Heart left ventricle (tissue), 16 donors: ENCODE results near the gene UGCG. TPM values are rescaled to one million over a fixed set of nuclear protein-coding genes. Genes with fewer than 3 reads are reported as not detected.

Experiments used
- ATAC-seq, 4 donors: fragments of 200-7000 bp; cut with Tn5 transposase; one replicate each; pipeline ENCODE4 v1.9.1; 2020 to 2022; ENCODE audit warnings: moderate library complexity in 4 of 4, mild to moderate bottlenecking in 3 of 4, moderate number of reproducible peaks in 1 of 4
- DNase-seq, 5 donors: peaks; one replicate each; pipeline ENCODE4 v3.0.0-alpha.2; 2020
- H3K27ac ChIP-seq, 12 donors: fragments of 200-600 bp; sonication (generic) in 4 of 12; one replicate each; pipeline versions ENCODE4 v1.5.0 to v1.8.0; 2016 to 2022; ENCODE audit warnings: mild to moderate bottlenecking in 2 of 12
- H3K27me3 ChIP-seq, 9 donors: fragments of 200-600 bp; sonication (generic) in 2 of 9; one replicate each; pipeline versions ENCODE4 v1.5.1 to v1.8.0; 2016 to 2022; ENCODE audit warnings: mild to moderate bottlenecking in 3 of 9
- H3K36me3 ChIP-seq, 9 donors: fragments of 200-600 bp; sonication (generic) in 2 of 9; one replicate each; pipeline versions ENCODE4 v1.5.0 to v1.8.0; 2018 to 2022; ENCODE audit warnings: mild to moderate bottlenecking in 2 of 9
- H3K4me1 ChIP-seq, 12 donors: fragments of 200-600 bp; sonication (generic) in 4 of 12; one replicate each; pipeline versions ENCODE4 v1.5.0 to v1.8.0; 2016 to 2022; ENCODE audit warnings: mild to moderate bottlenecking in 3 of 12
- H3K4me3 ChIP-seq, 12 donors: fragments of 200-600 bp; sonication (generic) in 4 of 12; one replicate each; pipeline versions ENCODE4 v1.5.0 to v1.8.0; 2017 to 2022; ENCODE audit warnings: mild to moderate bottlenecking in 9 of 12, moderate library complexity in 4 of 12
- H3K9me3 ChIP-seq, 12 donors: fragments of 200-600 bp; sonication (generic) in 4 of 12; one replicate each; pipeline versions ENCODE4 v1.5.0 to v1.8.0; 2016 to 2022; ENCODE audit warnings: mild to moderate bottlenecking in 1 of 12
- CTCF ChIP-seq, 12 donors: fragments of 200-600 bp; sonication (generic) in 4 of 12; IDR thresholded peaks; one replicate each; pipeline versions ENCODE4 v1.5.0 to v1.8.0; 2018 to 2022; ENCODE audit warnings: antibody characterized with exemption in 12 of 12, mild to moderate bottlenecking in 5 of 12
- POLR2A ChIP-seq, 2 donors: fragments of 450-650 bp; IDR thresholded peaks; one replicate each; pipeline ENCODE4 v1.6.1; 2017; ENCODE audit warnings: antibody characterized with exemption in 2 of 2, mild to moderate bottlenecking in 2 of 2, moderate library complexity in 2 of 2
- WGBS, 4 donors: extraction: QIAGEN DNeasy Blood & Tissue Kit in 2 of 4; methylation state at CpG; one replicate each; pipeline versions ENCODE4 v1.1.5 to v1.1.7; 2013 to 2018; 5-methylcytosine and 5-hydroxymethylcytosine counted together
- intact Hi-C, 10 donors: fragments of 100-400 bp; cut with DNase I; formaldehyde crosslinking; loops; one replicate each; pipeline versions ENCODE4 v1.11.1 to v1.14.2; 2022
- polyA plus RNA-seq, 2 donors: library from polyadenylated mRNA; stranded (reverse); fragments of 200-250 nt; gene quantifications; one replicate each; pipeline ENCODE4 v1.2.3, GENCODE V29; 2013
- total RNA-seq, 9 donors: library from RNA; depleted of rRNA in 2 of 9; stranded (reverse); fragments of >200 nt in 2 of 9; fragmentation: NEBNext Ultra II Directional in 3 of 9; extraction: Animal tissue kit (Norgen Biotek cat#: 25700) in 3 of 9; gene quantifications; one replicate each; pipeline versions ENCODE4 v1.1.0 to v1.2.4, GENCODE V29; 2016 to 2023
- donor health status: ischemic (EF 13 %, LVEDD 7.1; RV severe dilation, severe dysfunction).
- donor health status: healthy with polysubstance abuse.
- donor health status: DM: no; HTN: yes; CAD: no.
- donor health status: DM: no; HTN: no; CAD: no.
- donor health status: ischemic (EF 25% LVEDD 6.9; RV normal size, moderate dysfunction).
- donor health status: ischemic (EF 25% LVEDD 5.7; RV mildly dilated, moderate dysfunction).
- donor health status: healthy.
- donor health status: DM: yes; HTN: yes; CAD: no.
- donor health status: ischemic (EF 35%, LVEDD 5.7; RV mildly dilated, moderate dysfunction).
- donor health status: nonischemic (EF 11% LVEDD 7.7; RV severe dilation, severe dysfunction).
- donor health status: DM: yes; HTN: yes; CAD: no.
- donor health status: PGD.
- donor health status: ischemic (EF 29% LVEDD 5.4; RV normal size, mild dysfunction).
- donor health status: nonischemic (EF 23%, LVEDD 6.1; RV moderate dilation, normal function).

Gene UGCG
- total and polyA plus RNA-seq, 11 donors, result 10.0 to 52.0 (median 17.5) TPM

DNA sequence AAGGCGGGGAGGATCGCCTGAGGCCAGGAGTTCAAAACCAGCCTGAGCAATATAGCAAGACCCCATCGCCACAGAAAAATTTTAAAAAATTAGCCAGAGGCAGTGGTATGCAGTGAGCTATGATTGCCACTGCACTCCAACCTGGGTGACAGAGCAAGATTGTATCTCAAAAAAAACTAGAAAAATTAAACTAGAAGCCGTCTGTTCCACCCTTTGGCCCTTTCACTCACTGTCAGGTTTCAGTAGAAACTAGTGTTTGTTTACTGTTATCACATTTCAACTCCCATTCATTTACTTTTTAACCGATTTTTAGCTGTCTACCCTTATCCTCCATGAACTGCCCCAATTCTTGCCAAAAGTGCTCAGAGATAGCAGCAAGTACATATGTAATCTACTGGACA lies 8.3 kb downstream of the UGCG start:
- TF ChIP-seq POLR2A (IDR thresholded peaks at IDR 0.05) (no peak), CTCF (IDR thresholded peaks at IDR 0.05) (no peak)
- H3K4me3 ChIP-seq, result no peak overlapping the region
- no peak overlapping the region for H3K27ac ChIP-seq
- intact Hi-C loops, result loop anchor here in 1 of 10 donors (10.0 kb wide), 1 partner anchor 70 kb away; no protein-coding TSS in a partner anchor
- WGBS, 4 donors, result 89 to 92% (median 89%) methylated on average over 5 of the region's 5 CpGs
- ATAC-seq (no peak), DNase-seq (no peak)
- no peaks in the 10 kb centered on the region for H3K27me3 ChIP-seq
- peaks cover 0 to 4% (median 0%) of the 10 kb centered on the region in 9 donors for H3K36me3 ChIP-seq
- no peaks in the 10 kb centered on the region for H3K9me3 ChIP-seq
- H3K4me1 ChIP-seq, result peaks cover 0 to 95% (median 38%) of the 10 kb centered on the region in 12 donors

- H3K36me3 ChIP-seq, result no peaks in the 10 kb centered on the region
- H3K27me3 ChIP-seq, result no peaks in the 10 kb centered on the region
- peaks cover 0 to 90% (median 28%) of the 10 kb centered on the region in 12 donors for H3K4me1 ChIP-seq
- intact Hi-C loops, result loop anchor here in 1 of 10 donors (10.0 kb wide), 1 partner anchor 68 kb away; no protein-coding TSS in a partner anchor
- ATAC-seq (no peak), DNase-seq (no peak)
- no peak overlapping the region for H3K4me3 ChIP-seq
- WGBS, 4 donors, result 83 to 87% (median 84%) methylated on average over 5 of the region's 5 CpGs
- no peak overlapping the region for H3K27ac ChIP-seq
- H3K9me3 ChIP-seq, result no peaks in the 10 kb centered on the region
- no peak for TF ChIP-seq CTCF (IDR thresholded peaks at IDR 0.05)
- TF ChIP-seq POLR2A (IDR thresholded peaks at IDR 0.05), result no peak
Observed at GRCh38 chr9:111907147-111907546, 10.5 kb downstream of the UGCG start.

DNA sequence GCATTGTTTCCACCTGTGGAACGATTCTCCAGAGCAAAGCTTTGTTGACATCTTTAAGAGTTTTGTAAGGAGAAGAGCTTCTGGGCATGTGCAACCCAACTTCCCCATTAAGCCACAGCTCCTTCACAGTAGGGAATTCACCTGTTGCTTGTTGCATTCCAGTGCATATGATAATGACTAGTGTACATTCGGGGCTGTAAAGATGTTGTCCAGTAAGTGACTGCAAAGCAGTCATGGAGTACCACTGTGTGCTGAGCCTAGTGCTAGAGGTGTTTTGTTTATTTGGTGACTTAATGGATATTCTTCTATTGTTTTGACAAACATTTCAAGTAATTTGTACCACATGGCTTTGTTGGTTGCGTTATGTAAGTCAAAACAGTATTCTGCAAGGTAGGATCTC lies 12.8 kb downstream of the UGCG start:
- H3K9me3 ChIP-seq, result no peaks in the 10 kb centered on the region
- TF ChIP-seq CTCF (IDR thresholded peaks at IDR 0.05) (no peak), POLR2A (IDR thresholded peaks at IDR 0.05) (no peak)
- DNase-seq (no peak), ATAC-seq (peak in 2 of 4 donors; percentile 23 to 38)
- 63 to 75% (median 67%) methylated on average over 3 of the region's 3 CpGs for WGBS, 4 donors
- intact Hi-C loops, result loop anchor here in 1 of 10 donors (10.0 kb wide), 1 partner anchor 65 kb away; no protein-coding TSS in a partner anchor
- H3K36me3 ChIP-seq, result peaks cover 0 to 7% (median 0%) of the 10 kb centered on the region in 9 donors
- no peaks in the 10 kb centered on the region for H3K27me3 ChIP-seq
- H3K27ac ChIP-seq, result no peak overlapping the region
- no peak overlapping the region for H3K4me3 ChIP-seq
- H3K4me1 ChIP-seq, result peaks cover 0 to 90% (median 21%) of the 10 kb centered on the region in 12 donors

DNA sequence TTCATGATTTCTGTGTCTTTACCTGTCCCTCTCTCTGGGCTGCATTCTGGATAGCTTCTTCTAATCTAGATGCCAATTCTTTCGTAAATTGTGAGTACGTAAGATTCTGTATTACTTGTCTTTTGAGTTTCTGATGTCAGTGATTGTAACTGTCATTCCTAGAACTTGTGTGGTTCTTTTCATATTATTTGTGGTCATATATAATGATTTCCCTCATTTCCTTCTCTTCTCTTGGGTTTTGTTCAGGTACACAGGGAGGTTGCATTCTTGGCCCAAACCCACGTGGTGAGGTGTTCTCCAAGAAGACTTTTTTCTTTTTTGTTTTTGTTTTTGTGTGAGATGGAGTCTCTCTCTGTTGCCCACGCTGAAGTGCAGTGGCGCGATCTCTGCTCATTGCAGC lies 13.8 kb downstream of the UGCG start:
- no peak for TF ChIP-seq POLR2A (IDR thresholded peaks at IDR 0.05)
- no peak for TF ChIP-seq CTCF (IDR thresholded peaks at IDR 0.05)
- no peak overlapping the region for H3K27ac ChIP-seq
- peaks cover 0 to 90% (median 29%) of the 10 kb centered on the region in 12 donors for H3K4me1 ChIP-seq

More for the DNA sequence above, 13.8 kb downstream of the UGCG start:
- Histone ChIP-seq H3K27me3 (no peaks in the 10 kb centered on the region), H3K9me3 (no peaks in the 10 kb centered on the region), H3K4me3 (no peak overlapping the region), H3K36me3 (peaks cover 0 to 16% (median 0%) of the 10 kb centered on the region in 9 donors)
- ATAC-seq (no peak), DNase-seq (no peak)
- intact Hi-C loops, result no loop called here
- 85 to 93% (median 92%) methylated on average over 6 of the region's 6 CpGs for WGBS, 4 donors
